LNCAP (cell line): ENCODE measurements around the gene VILL.

ENCODE experiments used
- TF ChIP-seq, protein P1 (sequence below): fragments of 450-650 bp; IDR thresholded peaks from 2 replicates; pipeline ENCODE4 v1.5.1; 2017; ENCODE audit warnings: mild to moderate bottlenecking

The VILL gene

GRCh38 chr3:37994639-37994972 lies 4.0 kb downstream of the VILL start:
- TF ChIP-seq, protein P1, sequence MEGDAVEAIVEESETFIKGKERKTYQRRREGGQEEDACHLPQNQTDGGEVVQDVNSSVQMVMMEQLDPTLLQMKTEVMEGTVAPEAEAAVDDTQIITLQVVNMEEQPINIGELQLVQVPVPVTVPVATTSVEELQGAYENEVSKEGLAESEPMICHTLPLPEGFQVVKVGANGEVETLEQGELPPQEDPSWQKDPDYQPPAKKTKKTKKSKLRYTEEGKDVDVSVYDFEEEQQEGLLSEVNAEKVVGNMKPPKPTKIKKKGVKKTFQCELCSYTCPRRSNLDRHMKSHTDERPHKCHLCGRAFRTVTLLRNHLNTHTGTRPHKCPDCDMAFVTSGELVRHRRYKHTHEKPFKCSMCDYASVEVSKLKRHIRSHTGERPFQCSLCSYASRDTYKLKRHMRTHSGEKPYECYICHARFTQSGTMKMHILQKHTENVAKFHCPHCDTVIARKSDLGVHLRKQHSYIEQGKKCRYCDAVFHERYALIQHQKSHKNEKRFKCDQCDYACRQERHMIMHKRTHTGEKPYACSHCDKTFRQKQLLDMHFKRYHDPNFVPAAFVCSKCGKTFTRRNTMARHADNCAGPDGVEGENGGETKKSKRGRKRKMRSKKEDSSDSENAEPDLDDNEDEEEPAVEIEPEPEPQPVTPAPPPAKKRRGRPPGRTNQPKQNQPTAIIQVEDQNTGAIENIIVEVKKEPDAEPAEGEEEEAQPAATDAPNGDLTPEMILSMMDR = no peak

DNA sequence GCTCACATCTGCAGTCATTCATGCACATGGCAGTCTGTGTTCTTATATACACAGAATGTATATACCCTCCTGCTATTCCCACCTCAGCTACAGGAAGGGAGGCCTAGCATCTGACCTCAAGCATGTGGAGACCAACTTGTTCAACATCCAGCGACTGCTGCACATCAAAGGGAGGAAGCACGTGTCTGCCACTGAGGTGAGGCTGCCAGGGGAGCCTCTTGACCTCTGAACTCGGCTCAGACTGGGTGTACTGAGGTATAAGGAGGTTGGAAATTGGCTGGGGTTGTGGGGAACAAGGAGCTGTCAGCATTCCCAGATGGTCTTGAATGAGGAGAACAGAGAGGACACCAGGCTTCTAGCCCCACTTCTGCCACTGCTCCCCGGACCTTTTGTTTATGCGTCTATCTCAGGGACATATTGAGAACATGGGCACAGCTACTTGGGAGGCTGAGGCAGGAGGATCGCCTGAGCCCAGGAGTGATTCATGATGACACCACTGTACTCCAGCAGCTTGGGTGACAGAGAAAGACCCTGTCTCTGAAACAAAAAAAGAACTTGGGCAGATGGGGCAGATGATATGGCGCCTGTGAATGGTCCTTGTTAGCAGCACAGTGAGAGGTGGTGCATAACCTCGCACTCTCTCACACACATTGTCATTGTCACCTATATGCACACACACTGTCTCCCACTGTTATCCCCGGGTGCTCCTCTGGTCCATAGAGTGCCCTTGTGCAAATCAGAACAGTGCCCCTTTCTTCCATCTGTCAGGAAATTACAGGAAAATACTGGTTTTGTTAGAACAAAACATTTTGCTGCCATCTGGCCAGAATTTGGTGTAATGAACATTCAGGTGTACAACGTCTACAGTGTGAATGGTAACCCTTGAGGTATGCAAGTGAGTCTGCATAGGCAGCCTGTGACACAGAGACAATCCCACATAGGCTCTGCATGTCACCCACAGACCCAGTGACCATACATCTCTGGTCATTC lies 5.4 kb downstream of the VILL start:
- TF ChIP-seq, protein P1 = no peak

- TF ChIP-seq, protein P1 = peak; percentile 93
Observed at GRCh38 chr3:37996785-37997301, 6.3 kb downstream of the VILL start.

DNA sequence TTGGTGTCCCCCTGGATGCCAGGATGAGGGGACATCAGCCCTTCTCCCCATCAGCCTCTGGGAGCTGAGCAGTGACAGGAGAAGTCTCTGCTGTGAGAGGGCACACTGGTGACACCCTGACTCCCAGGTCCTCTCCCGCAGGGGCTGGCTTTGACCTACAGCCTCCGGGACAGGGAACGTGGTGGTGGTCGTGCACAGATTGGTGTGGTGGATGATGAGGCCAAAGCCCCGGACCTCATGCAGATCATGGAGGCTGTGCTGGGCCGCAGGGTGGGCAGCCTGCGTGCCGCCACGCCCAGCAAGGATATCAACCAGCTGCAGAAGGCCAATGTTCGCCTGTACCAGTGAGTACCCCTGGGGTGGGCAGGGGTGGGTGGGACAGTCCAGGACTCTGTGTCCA lies 6.8 kb downstream of the VILL start:
- TF ChIP-seq, protein P1 = no peak

GRCh38 chr3:37997791-37998370 lies 7.3 kb downstream of the VILL start:
- TF ChIP-seq, protein P1 = no peak

GRCh38 chr3:37999836-38000235 lies 9.2 kb downstream of the VILL start:
- TF ChIP-seq, protein P1 = no peak

DNA sequence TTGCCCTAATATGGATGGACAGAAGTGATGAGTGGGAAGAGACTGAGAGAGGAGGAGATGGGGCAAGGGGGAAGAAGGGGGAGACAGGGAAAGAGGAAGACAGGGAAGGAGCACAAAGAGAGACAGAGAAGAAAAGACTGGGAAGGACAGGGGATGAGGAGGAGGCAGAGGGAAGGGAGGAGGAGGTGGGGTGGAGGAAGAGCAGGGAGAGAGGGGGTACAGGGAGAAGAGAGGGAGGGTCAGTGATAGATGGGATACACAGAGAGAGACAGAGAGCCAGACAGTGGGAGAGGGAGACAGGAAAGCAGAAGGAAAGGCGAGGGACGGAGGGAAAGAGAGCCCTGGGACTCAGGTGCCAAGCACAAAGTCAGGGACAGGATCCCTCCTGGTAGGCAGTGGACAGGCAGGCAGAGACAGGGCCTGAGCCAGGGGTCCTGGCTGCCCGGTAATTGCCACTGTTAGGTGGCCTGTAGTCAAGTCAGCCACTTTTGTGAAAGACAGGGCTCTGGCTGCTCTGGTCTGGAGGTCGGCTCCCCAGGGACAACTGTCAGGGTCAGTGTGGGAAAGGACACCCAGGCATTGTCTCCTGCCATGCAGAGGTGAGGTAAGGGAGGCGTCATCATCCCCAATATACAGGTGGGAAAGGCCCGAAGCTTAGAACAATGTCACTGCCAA lies 9.8 kb downstream of the VILL start:
- TF ChIP-seq, protein P1 = no peak
